Measurements from ENCODE around the gene SART1.
"Not testable (repeated sequence)": the region's sequence is repeated elsewhere in the genome, so short reads cannot be mapped to it uniquely, and the experiment has no call there.

SART1 gene

GRCh38 chr11:65931773-65932557 lies 29.6 kb upstream of the SART1 start:
- DNase-seq (ENCODE audit: low spot score): no peak

GRCh38 chr11:65932558-65932919 lies 29.0 kb upstream of the SART1 start:
- no peak for DNase-seq (ENCODE audit: low spot score)

- DNase-seq (ENCODE audit: low spot score): no peak
Measured at GRCh38 chr11:65934014-65934413, 27.5 kb upstream of the SART1 start.

DNA sequence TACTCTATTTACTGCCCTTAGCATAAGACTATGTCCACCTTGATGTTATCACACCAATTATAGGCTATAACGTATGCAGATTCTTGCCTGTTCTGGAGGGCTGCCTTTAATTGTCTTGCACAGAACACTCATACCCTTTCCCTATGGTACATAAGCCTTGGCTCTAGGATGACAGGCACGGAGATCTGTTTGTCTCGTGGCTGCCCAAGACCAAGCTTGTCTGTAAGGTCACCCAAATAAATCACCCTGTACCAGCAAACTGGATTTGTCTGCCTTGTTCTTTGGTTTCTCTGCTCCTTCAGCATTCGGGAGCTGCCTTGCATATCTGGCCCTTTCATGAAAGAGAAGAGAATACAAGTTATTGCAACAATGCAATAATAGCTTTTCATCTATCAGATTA lies 23.8 kb upstream of the SART1 start:
- no peak for DNase-seq (ENCODE audit: low spot score)

GRCh38 chr11:65941720-65942310 lies 19.7 kb upstream of the SART1 start:
- no peak for DNase-seq (ENCODE audit: low spot score)

GRCh38 chr11:65942531-65942930 lies 19.0 kb upstream of the SART1 start:
- DNase-seq (ENCODE audit: low spot score): no peak

DNA sequence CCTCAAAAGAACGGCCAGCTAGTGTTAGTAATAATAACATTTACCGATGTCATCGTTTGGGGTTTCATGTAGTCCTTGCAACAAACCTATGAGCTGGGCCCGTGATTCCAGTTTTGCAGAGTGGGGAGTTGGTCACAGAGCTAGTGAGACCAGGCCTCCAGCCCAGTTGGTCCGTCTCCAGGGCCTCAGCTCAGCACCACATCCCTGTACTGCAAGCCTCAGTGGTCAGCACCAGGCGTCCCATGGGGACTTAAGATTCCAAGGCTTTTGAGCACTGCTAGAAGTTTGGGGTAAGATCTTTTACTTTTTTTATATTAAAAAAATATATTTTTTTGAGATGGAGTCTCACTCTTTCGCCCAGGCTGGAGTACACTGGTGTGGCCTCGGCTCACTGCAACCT lies 17.3 kb upstream of the SART1 start:
- DNase-seq (ENCODE audit: low spot score): no peak

- DNase-seq (ENCODE audit: low spot score): no peak
Measured at GRCh38 chr11:65944767-65945166, 16.8 kb upstream of the SART1 start.

DNA sequence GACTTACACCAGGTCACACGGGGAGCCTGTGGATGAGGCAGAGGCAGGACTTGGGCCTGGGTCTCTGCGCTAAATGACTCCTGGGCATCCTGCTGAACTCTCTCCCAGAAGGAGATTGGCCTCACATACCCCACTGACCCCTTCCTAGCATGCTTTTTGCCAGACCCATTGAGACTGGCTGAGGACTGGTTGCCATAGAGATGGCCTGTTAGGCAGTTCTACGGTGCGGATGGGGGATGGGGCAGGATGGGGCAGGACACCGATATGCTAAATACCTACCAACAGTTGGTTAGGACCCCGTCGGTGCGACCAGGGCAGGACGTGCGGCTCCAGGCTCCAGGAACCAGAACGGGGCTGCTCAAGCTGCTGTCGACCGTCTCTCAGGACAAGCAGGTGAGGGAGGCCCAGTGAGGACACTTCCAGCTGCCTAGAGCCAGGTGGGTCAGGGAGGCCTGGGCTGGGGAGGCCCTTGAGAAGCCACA lies 16.1 kb upstream of the SART1 start, which contains the start of gene TSGA10IP:
Gene TSGA10IP, plus strand, starts transcription at position 51 of the 482 bp plus-strand sequence. Its CDS starts 196 bp downstream, at position 247.
- no peak for DNase-seq (ENCODE audit: low spot score)

GRCh38 chr11:65945941-65946558 lies 15.5 kb upstream of the SART1 start:
- no peak for DNase-seq (ENCODE audit: low spot score)

DNA sequence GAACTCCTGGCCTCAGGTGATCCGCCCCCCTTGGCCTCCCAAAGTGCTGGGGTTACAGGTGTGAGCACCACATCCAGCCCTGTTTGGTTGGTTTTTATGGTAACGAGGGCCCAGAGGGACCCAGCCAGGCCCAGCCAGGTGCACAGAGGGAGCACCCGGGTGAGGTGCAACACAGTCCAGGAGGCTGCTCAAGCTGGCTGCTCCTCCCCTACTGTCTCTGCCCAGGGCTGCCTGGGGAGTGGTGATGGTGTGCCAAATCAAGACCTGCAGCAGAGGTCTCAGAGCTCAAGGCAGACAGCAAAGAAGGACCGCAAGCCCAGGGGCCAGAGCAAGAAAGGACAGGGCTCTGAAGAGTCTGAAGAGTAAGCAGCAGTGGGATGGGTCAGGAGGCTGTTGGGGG lies 14.9 kb upstream of the SART1 start:
- no peak for DNase-seq (ENCODE audit: low spot score)

- no peak for DNase-seq (ENCODE audit: low spot score)
Measured at GRCh38 chr11:65947133-65947532, 14.4 kb upstream of the SART1 start.

- no peak for DNase-seq (ENCODE audit: low spot score)
Measured at GRCh38 chr11:65947603-65948125, 13.9 kb upstream of the SART1 start.

- not testable (repeated sequence) for DNase-seq (ENCODE audit: low spot score)
Measured at GRCh38 chr11:65950711-65951110, 10.8 kb upstream of the SART1 start.

- DNase-seq (ENCODE audit: low spot score): not testable (repeated sequence)
Measured at GRCh38 chr11:65951641-65952040, 9.9 kb upstream of the SART1 start.

DNA sequence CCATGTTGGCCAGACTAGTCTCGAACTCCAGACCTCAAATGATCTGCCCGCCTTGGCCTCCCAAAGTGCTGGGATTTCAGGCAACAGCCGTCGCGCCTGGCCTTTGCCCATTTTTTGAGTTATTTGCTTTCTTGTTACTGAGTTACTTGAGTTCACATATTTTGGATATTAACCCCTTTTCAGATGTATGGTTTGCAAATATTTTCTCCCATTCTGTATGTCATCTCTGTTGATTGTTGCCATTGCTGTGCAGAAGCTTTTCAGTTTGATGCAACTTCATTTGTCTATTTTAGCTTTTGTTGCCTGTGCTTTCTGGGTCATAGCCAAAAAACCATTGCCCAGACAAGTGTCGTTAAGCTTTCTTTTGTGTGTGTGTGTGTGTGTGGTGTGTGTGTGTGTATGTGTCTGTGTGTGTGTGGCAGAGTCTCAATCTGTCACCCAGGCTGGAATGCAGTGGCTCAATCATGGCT lies 9.4 kb upstream of the SART1 start:
- no peak for DNase-seq (ENCODE audit: low spot score)

GRCh38 chr11:65953471-65953870 lies 8.1 kb upstream of the SART1 start:
- DNase-seq (ENCODE audit: low spot score): no peak

- DNase-seq (ENCODE audit: low spot score): no peak
Measured at GRCh38 chr11:65954771-65955170, 6.8 kb upstream of the SART1 start.

- DNase-seq (ENCODE audit: low spot score): no peak
Measured at GRCh38 chr11:65958291-65958690, 3.2 kb upstream of the SART1 start.

- DNase-seq (ENCODE audit: low spot score): no peak
Measured at GRCh38 chr11:65958774-65959420, 2.6 kb upstream of the SART1 start.

GRCh38 chr11:65960824-65961266 lies 689 bp upstream of the SART1 start:
- no peak for DNase-seq (ENCODE audit: low spot score)

- DNase-seq (ENCODE audit: low spot score): no peak
Measured at GRCh38 chr11:65962141-65962564, 619 bp downstream of the SART1 start.

Data from HuH-7.5 (cell line).